HG02884 (cell line): ENCODE measurements around the gene PLA2G6.
"Not testable (repeated sequence)": the region's sequence is repeated elsewhere in the genome, so short reads cannot be mapped to it uniquely, and the experiment has no call there.

Experiments
- ATAC-seq: cut with Tn5 transposase; IDR thresholded peaks from one replicate; pipeline ENCODE4 v1.9.1; 2021; ENCODE audit warnings: mild to moderate bottlenecking, moderate library complexity; ENCODE audit not compliant: unreplicated experiment

The PLA2G6 gene

GRCh38 chr22:38086942-38087341, 94.7 kb downstream of the PLA2G6 start:
- no peak for ATAC-seq

- no peak for ATAC-seq
Observed at GRCh38 chr22:38086001-38086845, 95.4 kb downstream of the PLA2G6 start.

- ATAC-seq = no peak
Observed at GRCh38 chr22:38085501-38085900, 96.1 kb downstream of the PLA2G6 start.

GRCh38 chr22:38085056-38085455, 96.6 kb downstream of the PLA2G6 start:
- ATAC-seq = no peak

GRCh38 chr22:38083931-38084631, 97.5 kb downstream of the PLA2G6 start, which contains the start of gene SLC16A8:
Gene SLC16A8, minus strand, starts transcription at chr22:38084184. Its CDS starts 1,311 bp downstream, at chr22:38082873.
- ATAC-seq = no peak

GRCh38 chr22:38082986-38083710, 98.5 kb downstream of the PLA2G6 start:
- no peak for ATAC-seq

GRCh38 chr22:38081941-38082828, 99.4 kb downstream of the PLA2G6 start:
- no peak for ATAC-seq

GRCh38 chr22:38081636-38081940, 100.0 kb downstream of the PLA2G6 start:
- no peak for ATAC-seq

GRCh38 chr22:38080850-38081635, 100.6 kb downstream of the PLA2G6 start:
- ATAC-seq = no peak

- ATAC-seq = no peak
Observed at GRCh38 chr22:38080474-38080849, 101.2 kb downstream of the PLA2G6 start.

- ATAC-seq = no peak
Observed at GRCh38 chr22:38079804-38080203, 101.8 kb downstream of the PLA2G6 start.

GRCh38 chr22:38079208-38079607, 102.4 kb downstream of the PLA2G6 start:
- ATAC-seq = not testable (repeated sequence)

- no peak for ATAC-seq
Observed at GRCh38 chr22:38078046-38078840, 103.4 kb downstream of the PLA2G6 start.

GRCh38 chr22:38077595-38077994, 104.0 kb downstream of the PLA2G6 start:
- no peak for ATAC-seq

- ATAC-seq = no peak
Observed at GRCh38 chr22:38077096-38077495, 104.5 kb downstream of the PLA2G6 start.

- ATAC-seq = no peak
Observed at GRCh38 chr22:38075961-38076360, 105.7 kb downstream of the PLA2G6 start.

- ATAC-seq = no peak
Observed at GRCh38 chr22:38075105-38075825, 106.4 kb downstream of the PLA2G6 start.
